T-cell (primary cell): ENCODE data around the gene FLYWCH1. TPM values are rescaled to one million over a fixed set of nuclear protein-coding genes. Genes with fewer than 3 reads are reported as not detected.
A peak's percentile ranks its signal among the peaks of the same experiment; 100 is the strongest.

Source experiments
- ATAC-seq, 4 experiments: fragments of 200-7000 bp in 3 of 4; fragments of 150-1000 bp in 1 of 4; cut with Tn5 transposase; replicated peaks in 1 of 4; 1 replicate in 3 of 4; 2 replicates in 1 of 4; pipeline ENCODE4 v1.10.0; 2021; ENCODE audit warnings: moderate library complexity in 3 of 4, mild to moderate bottlenecking in 2 of 4, moderate number of reproducible peaks in 1 of 4
- CTCF ChIA-PET, 2 donors: fragments of 300-600 bp; sonication (Branson Sonifier 250); formaldehyde crosslinking; loops; one replicate each; lab custom pipeline; 2022; ENCODE audit warnings: antibody characterized with exemption in 2 of 2; lab: Charles Lee
- POLR2A ChIA-PET, 2 donors: fragments of 300-600 bp; sonication (Branson Sonifier 250); formaldehyde crosslinking; loops; one replicate each; lab custom pipeline; 2022; ENCODE audit warnings: antibody characterized with exemption in 2 of 2; lab: Charles Lee
- DNase-seq, 35 experiments: peaks; one replicate each; pipeline versions ENCODE4 v3.0.0 to v3.0.0-alpha.2; 2013 to 2023
- H3K27ac ChIP-seq: one replicate; pipeline ENCODE4 v1.5.1; 2013; ENCODE audit warnings: low read length
- H3K27me3 ChIP-seq, 2 experiments: replicated peaks in 1 of 2; 1 replicate in 1 of 2; 2 replicates in 1 of 2; pipeline versions ENCODE4 v1.6.1 to v1.7.0; 2013; ENCODE audit warnings: low read length in 1 of 2, mixed read lengths in 1 of 2; ENCODE audit not compliant: control insufficient read depth in 2 of 2, insufficient read depth in 2 of 2; ENCODE audit errors: extremely low read depth in 1 of 2
- H3K36me3 ChIP-seq, 2 donors: 1 replicate in 1 of 2; 2 replicates in 1 of 2; pipeline versions ENCODE4 v1.6.1 to v1.7.0; 2013; ENCODE audit warnings: low read length in 1 of 2; ENCODE audit not compliant: control insufficient read depth in 2 of 2, insufficient read depth in 1 of 2; ENCODE audit errors: extremely low read depth in 1 of 2
- H3K4me1 ChIP-seq, 2 experiments: 1 replicate in 1 of 2; 2 replicates in 1 of 2; pipeline versions ENCODE4 v1.6.1 to v1.7.0; 2013; ENCODE audit warnings: low read length in 2 of 2, mixed read lengths in 1 of 2; ENCODE audit not compliant: insufficient read depth in 2 of 2, control insufficient read depth in 1 of 2; ENCODE audit errors: extremely low read depth in 1 of 2
- H3K4me3 ChIP-seq, 2 donors: 1 replicate in 1 of 2; 2 replicates in 1 of 2; pipeline versions ENCODE4 v1.5.1 to v1.7.0; 2013; ENCODE audit warnings: mild to moderate bottlenecking in 2 of 2, low read length in 1 of 2, moderate library complexity in 1 of 2; ENCODE audit not compliant: control insufficient read depth in 1 of 2; ENCODE audit errors: extremely low read depth in 1 of 2
- H3K9me3 ChIP-seq: 2 replicates; pipeline ENCODE4 v1.7.0; 2013
- H3K27ac Mint-ChIP-seq, 2 donors: one replicate each; pipeline ENCODE4 v1.8.0; 2020 to 2021; ENCODE audit warnings: mild to moderate bottlenecking in 2 of 2, mixed read lengths in 2 of 2
- H3K27me3 Mint-ChIP-seq, 2 donors: one replicate each; pipeline ENCODE4 v1.8.0; 2021 to 2022; ENCODE audit warnings: mixed read lengths in 2 of 2
- H3K36me3 Mint-ChIP-seq: one replicate; pipeline ENCODE4 v1.8.0; 2021; ENCODE audit warnings: mixed read lengths
- H3K4me1 Mint-ChIP-seq, 3 donors: one replicate each; pipeline ENCODE4 v1.8.0; 2020 to 2022; ENCODE audit warnings: mixed read lengths in 3 of 3, mild to moderate bottlenecking in 1 of 3
- H3K4me3 Mint-ChIP-seq, 3 donors: one replicate each; pipeline ENCODE4 v1.8.0; 2020 to 2022; ENCODE audit warnings: mild to moderate bottlenecking in 3 of 3, mixed read lengths in 3 of 3, moderate library complexity in 3 of 3
- H3K9me3 Mint-ChIP-seq, 3 donors: one replicate each; pipeline ENCODE4 v1.8.0; 2020 to 2022; ENCODE audit warnings: mixed read lengths in 3 of 3
- WGBS: methylation state at CpG from one replicate; pipeline ENCODE4 v1.1.5; 2013; ENCODE audit warnings: missing lambda C conversion rate; ENCODE audit not compliant: insufficient coverage; 5-methylcytosine and 5-hydroxymethylcytosine counted together
- total RNA-seq, 35 experiments: library from RNA in 6 of 35; stranded (reverse) in 6 of 35; fragments of 120-200 nt in 1 of 35; gene quantifications; one replicate each; pipeline versions ENCODE4 v1.2.1 to v1.2.4 and lab custom pipeline; 2013 to 2026

The FLYWCH1 gene
- total RNA-seq, 5 donors from 2014 or later (not counting 1 experiment from before 2014, with no cell fraction given): 83.0 to 144 (median 106) TPM

GRCh38 chr16:2974319-2975056 is 62.8 kb downstream of the FLYWCH1 start:
- H3K4me3 ChIP-seq: no peak overlapping the region
- no peaks in the 10 kb centered on the region for H3K36me3 Mint-ChIP-seq
- H3K4me1 ChIP-seq: peaks cover 2 to 15% of the 10 kb centered on the region in 2 experiments
- CTCF ChIA-PET: no interaction called here
- no peaks in the 10 kb centered on the region for H3K9me3 ChIP-seq
- 96% methylated on average over 15 of the region's 15 CpGs for WGBS
- H3K27ac Mint-ChIP-seq: no peak overlapping the region
- no peak overlapping the region for H3K27ac ChIP-seq
- H3K27me3 Mint-ChIP-seq: peaks cover 0 to 4% of the 10 kb centered on the region in 2 donors
- ATAC-seq (no peak), DNase-seq (no peak)
- H3K27me3 ChIP-seq: peaks cover 0 to 33% of the 10 kb centered on the region in 2 experiments
- H3K9me3 Mint-ChIP-seq: no peaks in the 10 kb centered on the region
- H3K4me1 Mint-ChIP-seq: peaks cover 0 to 11% (median 0%) of the 10 kb centered on the region in 3 donors
- H3K4me3 Mint-ChIP-seq: no peak overlapping the region
- POLR2A ChIA-PET: no interaction called here
- H3K36me3 ChIP-seq: no peaks in the 10 kb centered on the region

DNA sequence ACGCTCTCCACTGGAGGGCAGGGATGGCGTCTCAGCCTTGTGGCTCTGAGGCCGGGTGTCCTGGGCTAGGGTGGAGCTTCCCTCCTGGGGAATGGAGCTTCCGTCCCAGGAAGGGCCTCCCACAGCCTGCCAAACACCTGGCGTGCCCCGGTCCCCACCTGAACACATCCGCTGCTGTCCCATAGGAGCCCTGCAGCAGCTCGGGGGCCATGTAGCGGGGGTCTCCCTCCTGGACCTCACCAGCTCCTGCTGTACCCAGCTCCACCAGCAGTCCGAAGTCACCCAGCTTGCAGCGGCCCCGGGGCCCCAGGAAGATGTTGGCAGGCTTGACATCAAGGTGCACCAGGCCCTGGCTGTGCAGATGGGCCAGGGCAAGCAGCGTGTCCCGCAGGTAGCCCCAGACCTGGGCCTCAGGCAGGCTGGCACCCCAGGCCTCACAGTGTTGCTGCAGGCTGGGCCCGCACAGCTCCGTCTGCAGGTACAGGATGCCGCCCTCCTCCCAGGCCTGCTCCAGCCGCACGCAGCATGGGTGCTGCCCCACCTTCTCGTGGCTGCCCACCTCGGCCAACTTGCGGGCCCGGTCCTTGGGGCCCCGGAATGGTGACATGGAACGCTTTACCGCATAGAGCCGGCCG is 63.5 kb downstream of the FLYWCH1 start:
- ATAC-seq (no peak), DNase-seq (no peak)
- Mint-ChIP-seq H3K27ac (no peak overlapping the region), H3K36me3 (no peaks in the 10 kb centered on the region), H3K4me3 (no peak overlapping the region), H3K27me3 (peaks cover 0 to 4% of the 10 kb centered on the region in 2 donors), H3K9me3 (no peaks in the 10 kb centered on the region), H3K4me1 (peaks cover 0 to 11% (median 0%) of the 10 kb centered on the region in 3 donors)
- Histone ChIP-seq H3K9me3 (no peaks in the 10 kb centered on the region), H3K4me3 (no peak overlapping the region), H3K4me1 (peaks cover 2 to 13% of the 10 kb centered on the region in 2 experiments), H3K36me3 (no peaks in the 10 kb centered on the region), H3K27me3 (peaks cover 0 to 32% of the 10 kb centered on the region in 2 experiments), H3K27ac (no peak overlapping the region)
- ChIA-PET CTCF (no interaction called here), POLR2A (no interaction called here)
- 96% methylated on average over 28 of the region's 28 CpGs for WGBS

GRCh38 chr16:2976201-2976600 is 64.5 kb downstream of the FLYWCH1 start:
- no peak for ATAC-seq
- POLR2A ChIA-PET: no interaction called here
- peaks cover 3 to 7% (median 6%) of the 10 kb centered on the region in 3 donors for H3K4me1 Mint-ChIP-seq
- no peak overlapping the region for H3K27ac ChIP-seq
- peaks cover 0 to 4% of the 10 kb centered on the region in 2 donors for H3K27me3 Mint-ChIP-seq
- no peak overlapping the region for H3K4me3 ChIP-seq
- CTCF ChIA-PET: no interaction called here
- H3K4me3 Mint-ChIP-seq: no peak overlapping the region
- no peak overlapping the region for H3K27ac Mint-ChIP-seq
- H3K27me3 ChIP-seq: peaks cover 0 to 25% of the 10 kb centered on the region in 2 experiments
- no peaks in the 10 kb centered on the region for H3K9me3 Mint-ChIP-seq
- no peak for DNase-seq
- H3K4me1 ChIP-seq: peaks cover 2 to 14% of the 10 kb centered on the region in 2 experiments
- no peaks in the 10 kb centered on the region for H3K9me3 ChIP-seq
- no peaks in the 10 kb centered on the region for H3K36me3 ChIP-seq
- 94% methylated on average over 7 of the region's 7 CpGs for WGBS
- H3K36me3 Mint-ChIP-seq: no peaks in the 10 kb centered on the region

DNA sequence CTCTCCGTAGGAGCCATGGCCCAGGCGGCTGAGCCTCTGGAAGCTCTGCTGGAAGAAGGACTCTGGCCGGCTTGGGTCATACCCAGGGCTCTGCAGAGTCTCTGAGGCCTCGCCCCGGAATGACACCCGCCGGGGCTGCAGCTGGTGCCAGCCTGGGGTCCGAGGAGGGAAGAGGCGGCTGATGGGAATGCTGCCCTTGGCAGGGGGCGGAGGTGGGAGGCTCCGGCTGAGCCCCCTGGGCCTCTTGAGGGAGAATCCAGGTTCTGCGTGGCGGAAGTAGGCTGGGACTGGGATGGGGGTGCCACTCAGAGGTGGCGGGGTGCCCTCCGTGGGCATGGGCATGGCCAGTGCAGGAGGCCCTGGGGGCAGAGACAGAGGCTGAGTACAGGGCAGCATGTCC is 64.9 kb downstream of the FLYWCH1 start:
- no peak for DNase-seq
- no peak for ATAC-seq
- H3K4me1 Mint-ChIP-seq: peaks cover 6 to 11% (median 7%) of the 10 kb centered on the region in 3 donors
- Histone ChIP-seq H3K27ac (no peak overlapping the region), H3K9me3 (no peaks in the 10 kb centered on the region), H3K4me3 (no peak overlapping the region), H3K36me3 (no peaks in the 10 kb centered on the region), H3K4me1 (peaks cover 2 to 17% of the 10 kb centered on the region in 2 experiments), H3K27me3 (peaks cover 0 to 25% of the 10 kb centered on the region in 2 experiments)
- CTCF ChIA-PET: interaction anchor here in 1 of 2 donors (0.6 kb wide), 1 partner anchor 56 kb away, joined by 3 read pairs; no protein-coding TSS in a partner anchor
- peaks cover 0 to 4% of the 10 kb centered on the region in 2 donors for H3K27me3 Mint-ChIP-seq
- no peak overlapping the region for H3K27ac Mint-ChIP-seq
- H3K4me3 Mint-ChIP-seq: no peak overlapping the region
- no peaks in the 10 kb centered on the region for H3K36me3 Mint-ChIP-seq
- 89% methylated on average over 9 of the region's 15 CpGs for WGBS
- no peaks in the 10 kb centered on the region for H3K9me3 Mint-ChIP-seq
- POLR2A ChIA-PET: no interaction called here

GRCh38 chr16:2977440-2977839 is 65.7 kb downstream of the FLYWCH1 start:
- Mint-ChIP-seq H3K4me1 (peaks cover 6 to 12% (median 10%) of the 10 kb centered on the region in 3 donors), H3K27ac (no peak overlapping the region), H3K9me3 (no peaks in the 10 kb centered on the region), H3K36me3 (no peaks in the 10 kb centered on the region), H3K27me3 (no peaks in the 10 kb centered on the region), H3K4me3 (no peak overlapping the region)
- ATAC-seq (no peak), DNase-seq (no peak)
- Histone ChIP-seq H3K27ac (no peak overlapping the region), H3K27me3 (peaks cover 0 to 24% of the 10 kb centered on the region in 2 experiments), H3K4me3 (no peak overlapping the region), H3K36me3 (no peaks in the 10 kb centered on the region), H3K9me3 (no peaks in the 10 kb centered on the region), H3K4me1 (peaks cover 2 to 17% of the 10 kb centered on the region in 2 experiments)
- WGBS: 96% methylated on average over 5 of the region's 6 CpGs
- ChIA-PET CTCF (interaction anchor here in 1 of 2 donors (0.6 kb wide), 1 partner anchor 57 kb away, joined by 3 read pairs; no protein-coding TSS in a partner anchor), POLR2A (no interaction called here)

GRCh38 chr16:2979669-2980226 is 68.0 kb downstream of the FLYWCH1 start:
- DNase-seq: no peak
- ChIA-PET CTCF (no interaction called here), POLR2A (no interaction called here)
- Mint-ChIP-seq H3K27me3 (no peaks in the 10 kb centered on the region), H3K4me3 (peak overlapping the region; percentile 47 to 74 (median 50)), H3K36me3 (no peaks in the 10 kb centered on the region), H3K4me1 (peaks cover 10 to 15% (median 15%) of the 10 kb centered on the region in 3 donors), H3K9me3 (no peaks in the 10 kb centered on the region), H3K27ac (no peak overlapping the region)
- no peak overlapping the region for H3K27ac ChIP-seq
- no peak for ATAC-seq
- no peaks in the 10 kb centered on the region for H3K9me3 ChIP-seq
- no peaks in the 10 kb centered on the region for H3K36me3 ChIP-seq
- H3K27me3 ChIP-seq: peaks cover 0 to 28% of the 10 kb centered on the region in 2 experiments
- peaks cover 2 to 27% of the 10 kb centered on the region in 2 experiments for H3K4me1 ChIP-seq
- under 1% methylated on average over 30 of the region's 43 CpGs for WGBS
- H3K4me3 ChIP-seq: peak overlapping the region in 1 of 2 donors; percentile 88
